ENCODE results near the gene GOLGA6L9.
"Not testable (repeated sequence)": the region's sequence is repeated elsewhere in the genome, so short reads cannot be mapped to it uniquely, and the experiment has no call there.

GOLGA6L9 gene

GRCh38 chr15:82469381-82469780 lies 39.8 kb downstream of the GOLGA6L9 start:
- H3K36me3 ChIP-seq (ENCODE audit: control insufficient read depth, insufficient read depth, low read length); H3K9me3 ChIP-seq (ENCODE audit: control insufficient read depth, insufficient read depth, low read depth, low read length); H3K4me1 ChIP-seq (ENCODE audit: control insufficient read depth, insufficient read depth, low read length); H3K27ac ChIP-seq (ENCODE audit: low read depth, low read length); H3K9ac ChIP-seq (ENCODE audit: low read length); H3K27me3 ChIP-seq (ENCODE audit: control insufficient read depth, insufficient read depth, low read length); H3K4me3 ChIP-seq (ENCODE audit: low read depth, low read length): not testable (repeated sequence)

DNA sequence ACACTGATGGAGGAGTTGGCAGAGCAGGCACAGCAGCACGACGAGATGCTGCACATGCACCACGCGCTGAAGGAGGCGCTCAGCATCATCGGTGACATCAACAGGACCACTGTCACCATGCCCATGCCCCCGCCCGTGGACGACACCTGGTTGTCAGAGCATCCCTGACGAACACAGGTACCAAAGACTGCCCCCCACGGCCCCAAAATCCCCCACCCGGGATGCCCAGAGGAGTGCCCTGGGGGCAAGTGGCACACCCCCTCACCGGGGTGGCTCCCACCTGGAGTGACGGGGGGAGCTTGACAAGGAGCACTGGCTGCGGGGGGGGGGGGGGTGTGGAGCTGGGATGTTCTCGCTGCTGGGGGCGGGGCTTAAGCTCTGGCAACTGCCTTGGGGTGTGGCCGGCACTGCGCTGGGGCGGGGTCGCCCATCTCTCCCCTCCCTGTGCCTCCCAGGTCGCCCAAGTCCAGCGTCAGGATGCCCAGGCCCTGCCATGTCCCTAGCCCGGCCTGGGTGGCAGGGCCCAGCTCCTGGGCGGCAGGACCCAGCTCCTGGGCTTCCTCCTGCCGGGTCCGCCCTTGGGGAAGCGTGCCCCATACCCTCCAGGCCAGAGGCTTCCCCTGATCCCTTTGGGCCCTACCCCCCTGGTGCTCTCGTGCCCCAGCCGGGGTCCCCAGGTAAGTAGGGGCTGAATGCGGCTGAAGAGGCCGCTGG lies 42.8 kb downstream of the GOLGA6L9 start:
- H3K36me3 ChIP-seq (ENCODE audit: control insufficient read depth, insufficient read depth, low read length); H3K4me1 ChIP-seq (ENCODE audit: control insufficient read depth, insufficient read depth, low read length); H3K9ac ChIP-seq (ENCODE audit: low read length); H3K27me3 ChIP-seq (ENCODE audit: control insufficient read depth, insufficient read depth, low read length); H3K4me3 ChIP-seq (ENCODE audit: low read depth, low read length); H3K27ac ChIP-seq (ENCODE audit: low read depth, low read length); H3K9me3 ChIP-seq (ENCODE audit: control insufficient read depth, insufficient read depth, low read depth, low read length): not testable (repeated sequence)

GRCh38 chr15:82474596-82475325 lies 45.1 kb downstream of the GOLGA6L9 start:
- H3K9me3 ChIP-seq (ENCODE audit: control insufficient read depth, insufficient read depth, low read depth, low read length); H3K36me3 ChIP-seq (ENCODE audit: control insufficient read depth, insufficient read depth, low read length); H3K4me3 ChIP-seq (ENCODE audit: low read depth, low read length); H3K9ac ChIP-seq (ENCODE audit: low read length); H3K27me3 ChIP-seq (ENCODE audit: control insufficient read depth, insufficient read depth, low read length); H3K27ac ChIP-seq (ENCODE audit: low read depth, low read length); H3K4me1 ChIP-seq (ENCODE audit: control insufficient read depth, insufficient read depth, low read length): not testable (repeated sequence)

DNA sequence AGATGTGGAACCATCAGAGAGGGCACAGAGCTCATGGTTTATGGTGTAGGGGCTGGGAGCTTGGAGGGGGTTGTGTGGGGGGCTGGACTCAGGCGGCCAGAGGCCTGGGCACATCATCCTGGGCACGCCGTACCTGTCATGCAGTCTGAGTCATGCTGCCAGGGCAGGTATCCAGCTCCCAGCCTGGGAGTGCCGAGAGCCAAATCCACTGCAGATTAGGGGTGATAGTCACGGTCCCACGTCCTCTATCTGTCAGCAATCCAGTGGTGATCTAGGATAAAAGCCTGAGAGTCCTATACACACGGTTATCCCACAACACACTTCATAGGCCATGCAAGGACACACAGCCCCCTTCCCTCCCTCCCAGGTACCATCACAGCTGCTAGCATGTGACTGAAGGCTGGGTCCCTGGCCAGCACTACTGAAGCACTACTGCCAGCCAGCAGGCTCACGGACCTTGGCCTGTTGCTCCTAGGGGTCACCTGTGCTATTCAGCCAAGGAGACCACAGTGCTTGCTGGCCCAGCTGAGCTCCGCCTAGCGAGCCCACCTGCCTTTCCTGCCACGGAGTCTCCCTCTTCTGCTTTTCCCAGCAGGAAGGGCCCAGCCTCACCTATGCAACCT lies 45.8 kb downstream of the GOLGA6L9 start:
- H3K27ac ChIP-seq (ENCODE audit: low read depth, low read length); H3K4me1 ChIP-seq (ENCODE audit: control insufficient read depth, insufficient read depth, low read length); H3K27me3 ChIP-seq (ENCODE audit: control insufficient read depth, insufficient read depth, low read length); H3K36me3 ChIP-seq (ENCODE audit: control insufficient read depth, insufficient read depth, low read length); H3K9me3 ChIP-seq (ENCODE audit: control insufficient read depth, insufficient read depth, low read depth, low read length); H3K4me3 ChIP-seq (ENCODE audit: low read depth, low read length); H3K9ac ChIP-seq (ENCODE audit: low read length): not testable (repeated sequence)

DNA sequence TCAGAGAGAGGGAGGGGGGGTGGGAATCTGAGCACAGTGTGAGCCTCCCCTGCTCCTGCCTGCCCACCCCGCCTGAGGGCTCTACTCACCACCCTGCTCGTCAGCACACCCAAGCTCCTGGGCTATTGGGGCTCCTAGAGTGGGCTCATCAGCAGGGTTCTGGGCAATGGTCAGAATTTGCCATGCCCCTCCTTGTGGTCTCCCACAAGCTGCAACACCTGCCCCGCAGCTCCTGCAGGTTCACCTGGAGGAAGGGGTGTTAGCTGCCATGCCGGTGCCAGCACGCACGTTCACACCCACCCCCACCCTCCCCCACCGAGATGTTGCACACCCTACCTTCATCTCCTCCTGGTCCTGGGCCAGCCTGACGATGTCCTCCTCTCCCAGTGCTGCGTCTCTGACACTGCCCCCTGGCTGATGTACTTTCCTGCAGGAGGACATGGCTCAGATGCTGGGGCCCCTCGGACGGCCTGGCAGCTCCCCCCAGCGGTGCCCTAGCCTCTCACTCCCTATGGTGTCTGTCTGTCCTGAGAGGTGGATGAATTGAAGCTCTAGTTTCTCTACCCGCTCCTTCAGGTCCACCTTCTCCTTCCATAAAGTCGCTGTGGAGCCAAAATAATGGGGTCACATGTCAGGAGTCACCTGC lies 47.2 kb downstream of the GOLGA6L9 start:
- H3K4me3 ChIP-seq (ENCODE audit: low read depth, low read length); H3K27ac ChIP-seq (ENCODE audit: low read depth, low read length); H3K27me3 ChIP-seq (ENCODE audit: control insufficient read depth, insufficient read depth, low read length); H3K36me3 ChIP-seq (ENCODE audit: control insufficient read depth, insufficient read depth, low read length); H3K9ac ChIP-seq (ENCODE audit: low read length); H3K4me1 ChIP-seq (ENCODE audit: control insufficient read depth, insufficient read depth, low read length); H3K9me3 ChIP-seq (ENCODE audit: control insufficient read depth, insufficient read depth, low read depth, low read length): not testable (repeated sequence)

DNA sequence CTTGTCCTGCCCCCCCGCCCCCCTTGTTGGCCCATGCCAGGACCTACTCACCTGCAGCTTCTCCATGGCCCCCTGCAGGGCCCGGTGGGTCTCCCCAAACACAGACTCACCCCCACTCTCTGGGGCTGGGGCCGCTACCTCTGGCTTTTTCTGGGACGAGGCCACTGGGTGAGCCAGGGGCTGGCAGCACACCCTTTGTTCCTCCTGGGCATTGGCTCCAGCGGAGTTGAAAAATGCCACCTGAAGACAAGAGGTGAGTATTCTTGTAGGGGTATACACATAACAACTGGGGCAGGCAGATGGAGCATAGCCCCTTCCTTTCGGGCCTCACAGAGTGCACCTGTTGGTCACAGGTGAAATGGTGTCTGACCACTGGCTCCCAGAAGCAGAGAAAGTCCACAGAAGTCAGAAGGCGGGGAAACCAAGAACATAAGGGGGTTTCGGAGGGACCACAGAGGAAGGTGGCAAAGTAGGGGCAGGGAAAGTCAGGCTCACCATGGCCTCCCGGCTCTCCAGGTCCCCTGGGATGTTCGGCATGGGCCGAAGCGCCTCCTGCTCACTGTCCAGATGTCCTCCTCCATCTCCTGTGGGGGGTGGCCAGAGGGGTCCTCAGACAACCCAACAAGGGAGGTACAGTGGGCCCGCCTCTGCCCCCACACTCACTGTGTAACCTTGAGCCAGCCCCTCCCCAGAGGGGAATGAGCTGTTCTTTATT lies 47.9 kb downstream of the GOLGA6L9 start:
- H3K27ac ChIP-seq (ENCODE audit: low read depth, low read length); H3K27me3 ChIP-seq (ENCODE audit: control insufficient read depth, insufficient read depth, low read length); H3K4me1 ChIP-seq (ENCODE audit: control insufficient read depth, insufficient read depth, low read length); H3K9ac ChIP-seq (ENCODE audit: low read length); H3K9me3 ChIP-seq (ENCODE audit: control insufficient read depth, insufficient read depth, low read depth, low read length); H3K36me3 ChIP-seq (ENCODE audit: control insufficient read depth, insufficient read depth, low read length); H3K4me3 ChIP-seq (ENCODE audit: low read depth, low read length): not testable (repeated sequence)

Data from HUES6 (cell line).